Measurements from ENCODE around the gene UHRF1. TPM values are rescaled to one million over a fixed set of nuclear protein-coding genes. Genes with fewer than 3 reads are reported as not detected.

Gene UHRF1
- total and polyA plus RNA-seq, 2 of the 13 experiments (the other 11 are each of a cell fraction or from before 2014, with no cell fraction given), result 6.8 to 78.4 TPM

GRCh38 chr19:4870025-4870700 is 39.1 kb upstream of the UHRF1 start (continued):
- TF ChIP-seq ZNF639 (CRISPR knock-in tag; conservative IDR thresholded peaks at IDR 0.05), result 0 out of 2 replicates have a peak, but pooled peaks have one; percentile 52
- no peak for TF ChIP-seq ZBTB49 (CRISPR knock-in tag; IDR thresholded peaks at IDR 0.05; ENCODE audit: borderline replicate concordance)
- peak; percentile 59; the same call in 1 of the 2 replicates for TF ChIP-seq HMG20A (CRISPR knock-in tag; IDR thresholded peaks at IDR 0.05; ENCODE audit: borderline replicate concordance)
- TF ChIP-seq ZNF557 (CRISPR knock-in tag; IDR thresholded peaks at IDR 0.05), result no peak
- peak; percentile 87 for TF ChIP-seq ESRRA (CRISPR knock-in tag; IDR thresholded peaks at IDR 0.05; ENCODE audit: low read depth)
- TF ChIP-seq SP1 (IDR thresholded peaks at IDR 0.05), result no peak
- TF ChIP-seq SP1 (CRISPR knock-in tag; IDR thresholded peaks at IDR 0.05), result peak; percentile 48; the same call in 1 of the 2 replicates
- TF ChIP-seq BCLAF1 (IDR thresholded peaks at IDR 0.05), result no peak
- TF ChIP-seq CENPT (CRISPR knock-in tag; IDR thresholded peaks at IDR 0.05; ENCODE audit: low read depth), result no peak
- TF ChIP-seq MXD3 (CRISPR knock-in tag; IDR thresholded peaks at IDR 0.05), result no peak
- no peak for TF ChIP-seq NR2F2 (IDR thresholded peaks at IDR 0.05; ENCODE audit: borderline replicate concordance, low read depth)
- TF ChIP-seq FUBP1 (CRISPR knock-in tag; IDR thresholded peaks at IDR 0.05; ENCODE audit: borderline replicate concordance), result 0 out of 2 replicates have a peak, but pooled peaks have one; percentile 56
- TF ChIP-seq FOSL2 (CRISPR knock-in tag; IDR thresholded peaks at IDR 0.05), result peak; percentile 100
- peak; percentile 22; the same call in 1 of the 2 replicates for TF ChIP-seq ARNTL (CRISPR knock-in tag; IDR thresholded peaks at IDR 0.05)
- no peak for TF ChIP-seq ZNF704 (CRISPR knock-in tag; IDR thresholded peaks at IDR 0.05; ENCODE audit: borderline replicate concordance)
- no peak for TF ChIP-seq JARID2 (CRISPR knock-in tag; IDR thresholded peaks at IDR 0.05; ENCODE audit: insufficient replicate concordance)
- TF ChIP-seq ZNF367 (CRISPR knock-in tag; IDR thresholded peaks at IDR 0.05; ENCODE audit: borderline replicate concordance), result no peak
- TF ChIP-seq JUN (CRISPR knock-in tag; IDR thresholded peaks at IDR 0.05), result peak; percentile 95
